ENCODE measurements around the gene FILIP1L. TPM values are rescaled to one million over a fixed set of nuclear protein-coding genes. Genes with fewer than 3 reads are reported as not detected.

FILIP1L gene
- total RNA-seq, 1 experiment from 2014 or later = 4.3 TPM

DNA sequence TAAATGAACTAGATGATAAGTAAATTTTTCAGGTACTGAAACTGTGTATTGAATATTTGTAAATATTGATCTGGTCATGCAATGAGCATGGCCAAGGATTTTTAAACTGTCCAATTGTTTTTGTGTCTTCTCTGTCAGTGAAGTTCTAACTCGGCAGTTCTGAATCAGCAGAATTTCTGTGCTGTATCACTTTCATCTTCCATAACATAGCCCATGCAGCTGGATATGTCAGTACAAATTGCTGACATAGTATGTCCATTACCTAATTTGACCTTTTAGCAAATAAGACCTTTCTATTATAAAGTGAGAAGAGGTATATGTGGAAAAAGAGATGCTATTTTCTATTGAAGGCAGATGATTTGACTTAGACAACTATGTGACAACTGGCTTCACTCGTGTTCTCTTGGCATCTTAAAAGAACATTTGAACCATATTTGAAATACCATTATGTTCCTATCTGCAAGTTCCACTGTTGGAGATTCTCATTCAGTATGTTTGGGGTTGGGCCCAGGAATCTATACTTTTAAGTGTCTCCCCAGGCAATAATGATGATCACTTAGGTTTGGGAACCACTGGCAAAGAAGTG lies 206.2 kb downstream of the FILIP1L start:
- POLR2A ChIA-PET (ENCODE audit: low non-redundant PET) = no interaction called here
- CTCF ChIA-PET = no interaction called here

DNA sequence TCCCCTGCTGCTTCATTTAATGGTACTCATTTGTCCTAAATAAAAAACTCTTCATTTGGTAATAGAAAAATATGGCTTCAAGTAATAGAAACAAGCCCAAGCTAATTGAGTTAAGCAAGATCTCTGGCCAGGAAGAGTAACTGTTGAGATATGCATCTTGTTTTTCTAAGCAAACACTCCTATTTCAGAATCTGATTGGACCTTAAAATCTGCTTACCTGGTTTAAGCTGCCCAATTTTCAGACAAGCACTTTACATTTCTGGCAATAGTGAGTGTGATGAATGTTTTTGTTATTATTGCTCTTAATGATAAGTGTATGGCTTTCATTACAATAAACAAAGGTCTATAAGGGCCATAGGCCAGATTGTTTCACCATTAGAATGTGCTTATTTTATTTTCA lies 210.4 kb downstream of the FILIP1L start:
- Histone ChIP-seq H3K4me1 (ENCODE audit: insufficient read depth, low read length, poor library complexity, severe bottlenecking) (peaks cover 30% of the 10 kb centered on the region), H3K27ac (ENCODE audit: low read depth, low read length, poor library complexity, severe bottlenecking) (no peak overlapping the region), H3K9me3 (ENCODE audit: low read depth, low read length, poor library complexity, severe bottlenecking) (no peaks in the 10 kb centered on the region), H3K4me3 (ENCODE audit: low read depth, low read length, poor library complexity, severe bottlenecking) (no peak overlapping the region), H3K36me3 (ENCODE audit: insufficient read depth, low read length, poor library complexity, severe bottlenecking) (no peaks in the 10 kb centered on the region), H3K27me3 (replicated peaks; ENCODE audit: insufficient read depth, low read depth, low read length, poor library complexity) (no peaks in the 10 kb centered on the region)
- ChIA-PET POLR2A (ENCODE audit: low non-redundant PET) (no interaction called here), CTCF (no interaction called here)
- TF ChIP-seq EZH2 (IDR thresholded peaks at IDR 0.05; ENCODE audit: borderline replicate concordance, low read depth, low read length, poor library complexity, severe bottlenecking) = no peak
- TF ChIP-seq, protein P1, sequence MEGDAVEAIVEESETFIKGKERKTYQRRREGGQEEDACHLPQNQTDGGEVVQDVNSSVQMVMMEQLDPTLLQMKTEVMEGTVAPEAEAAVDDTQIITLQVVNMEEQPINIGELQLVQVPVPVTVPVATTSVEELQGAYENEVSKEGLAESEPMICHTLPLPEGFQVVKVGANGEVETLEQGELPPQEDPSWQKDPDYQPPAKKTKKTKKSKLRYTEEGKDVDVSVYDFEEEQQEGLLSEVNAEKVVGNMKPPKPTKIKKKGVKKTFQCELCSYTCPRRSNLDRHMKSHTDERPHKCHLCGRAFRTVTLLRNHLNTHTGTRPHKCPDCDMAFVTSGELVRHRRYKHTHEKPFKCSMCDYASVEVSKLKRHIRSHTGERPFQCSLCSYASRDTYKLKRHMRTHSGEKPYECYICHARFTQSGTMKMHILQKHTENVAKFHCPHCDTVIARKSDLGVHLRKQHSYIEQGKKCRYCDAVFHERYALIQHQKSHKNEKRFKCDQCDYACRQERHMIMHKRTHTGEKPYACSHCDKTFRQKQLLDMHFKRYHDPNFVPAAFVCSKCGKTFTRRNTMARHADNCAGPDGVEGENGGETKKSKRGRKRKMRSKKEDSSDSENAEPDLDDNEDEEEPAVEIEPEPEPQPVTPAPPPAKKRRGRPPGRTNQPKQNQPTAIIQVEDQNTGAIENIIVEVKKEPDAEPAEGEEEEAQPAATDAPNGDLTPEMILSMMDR (conservative IDR thresholded peaks at IDR 0.05; ENCODE audit: low read depth, low read length) = no peak
- intact Hi-C loops (cut with micrococcal nuclease; ENCODE audit: unreplicated experiment) = no loop called here
- no peak for DNase-seq (ENCODE audit: low spot score)
- no TSS peak for BruUV-seq (replicated peaks)

More for the DNA sequence above, 206.2 kb downstream of the FILIP1L start:
- TF ChIP-seq, protein P1 (conservative IDR thresholded peaks at IDR 0.05; ENCODE audit: low read depth, low read length) = no peak
- TF ChIP-seq EZH2 (IDR thresholded peaks at IDR 0.05; ENCODE audit: borderline replicate concordance, low read depth, low read length, poor library complexity, severe bottlenecking) = no peak
- intact Hi-C loops (cut with micrococcal nuclease; ENCODE audit: unreplicated experiment) = no loop called here
- H3K27me3 ChIP-seq (replicated peaks; ENCODE audit: insufficient read depth, low read depth, low read length, poor library complexity) = no peaks in the 10 kb centered on the region
- H3K9me3 ChIP-seq (ENCODE audit: low read depth, low read length, poor library complexity, severe bottlenecking) = no peaks in the 10 kb centered on the region
- no peak overlapping the region for H3K4me3 ChIP-seq (ENCODE audit: low read depth, low read length, poor library complexity, severe bottlenecking)
- H3K27ac ChIP-seq (ENCODE audit: low read depth, low read length, poor library complexity, severe bottlenecking) = no peak overlapping the region
- H3K4me1 ChIP-seq (ENCODE audit: insufficient read depth, low read length, poor library complexity, severe bottlenecking) = peaks cover 33% of the 10 kb centered on the region
- DNase-seq (ENCODE audit: low spot score) = no peak
- BruUV-seq (replicated peaks) = no TSS peak
- H3K36me3 ChIP-seq (ENCODE audit: insufficient read depth, low read length, poor library complexity, severe bottlenecking) = no peaks in the 10 kb centered on the region

GRCh38 chr3:99902091-99902490 lies 212.2 kb downstream of the FILIP1L start:
- TF ChIP-seq, protein P1 (conservative IDR thresholded peaks at IDR 0.05; ENCODE audit: low read depth, low read length) = no peak
- TF ChIP-seq EZH2 (IDR thresholded peaks at IDR 0.05; ENCODE audit: borderline replicate concordance, low read depth, low read length, poor library complexity, severe bottlenecking) = no peak
- no peaks in the 10 kb centered on the region for H3K36me3 ChIP-seq (ENCODE audit: insufficient read depth, low read length, poor library complexity, severe bottlenecking)
- intact Hi-C loops (cut with micrococcal nuclease; ENCODE audit: unreplicated experiment) = no loop called here
- H3K27me3 ChIP-seq (replicated peaks; ENCODE audit: insufficient read depth, low read depth, low read length, poor library complexity) = no peaks in the 10 kb centered on the region
- H3K9me3 ChIP-seq (ENCODE audit: low read depth, low read length, poor library complexity, severe bottlenecking) = no peaks in the 10 kb centered on the region
- DNase-seq (ENCODE audit: low spot score) = no peak
- no peak overlapping the region for H3K4me3 ChIP-seq (ENCODE audit: low read depth, low read length, poor library complexity, severe bottlenecking)
- BruUV-seq (replicated peaks) = no TSS peak
- no peak overlapping the region for H3K27ac ChIP-seq (ENCODE audit: low read depth, low read length, poor library complexity, severe bottlenecking)
- ChIA-PET CTCF (no interaction called here), POLR2A (ENCODE audit: low non-redundant PET) (no interaction called here)
- H3K4me1 ChIP-seq (ENCODE audit: insufficient read depth, low read length, poor library complexity, severe bottlenecking) = peaks cover 28% of the 10 kb centered on the region
